ENCODE data around the gene SLC20A1.
"Not testable (repeated sequence)": the region's sequence is repeated elsewhere in the genome, so short reads cannot be mapped to it uniquely, and the experiment has no call there.

SLC20A1 gene, protein sequence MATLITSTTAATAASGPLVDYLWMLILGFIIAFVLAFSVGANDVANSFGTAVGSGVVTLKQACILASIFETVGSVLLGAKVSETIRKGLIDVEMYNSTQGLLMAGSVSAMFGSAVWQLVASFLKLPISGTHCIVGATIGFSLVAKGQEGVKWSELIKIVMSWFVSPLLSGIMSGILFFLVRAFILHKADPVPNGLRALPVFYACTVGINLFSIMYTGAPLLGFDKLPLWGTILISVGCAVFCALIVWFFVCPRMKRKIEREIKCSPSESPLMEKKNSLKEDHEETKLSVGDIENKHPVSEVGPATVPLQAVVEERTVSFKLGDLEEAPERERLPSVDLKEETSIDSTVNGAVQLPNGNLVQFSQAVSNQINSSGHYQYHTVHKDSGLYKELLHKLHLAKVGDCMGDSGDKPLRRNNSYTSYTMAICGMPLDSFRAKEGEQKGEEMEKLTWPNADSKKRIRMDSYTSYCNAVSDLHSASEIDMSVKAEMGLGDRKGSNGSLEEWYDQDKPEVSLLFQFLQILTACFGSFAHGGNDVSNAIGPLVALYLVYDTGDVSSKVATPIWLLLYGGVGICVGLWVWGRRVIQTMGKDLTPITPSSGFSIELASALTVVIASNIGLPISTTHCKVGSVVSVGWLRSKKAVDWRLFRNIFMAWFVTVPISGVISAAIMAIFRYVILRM

DNA sequence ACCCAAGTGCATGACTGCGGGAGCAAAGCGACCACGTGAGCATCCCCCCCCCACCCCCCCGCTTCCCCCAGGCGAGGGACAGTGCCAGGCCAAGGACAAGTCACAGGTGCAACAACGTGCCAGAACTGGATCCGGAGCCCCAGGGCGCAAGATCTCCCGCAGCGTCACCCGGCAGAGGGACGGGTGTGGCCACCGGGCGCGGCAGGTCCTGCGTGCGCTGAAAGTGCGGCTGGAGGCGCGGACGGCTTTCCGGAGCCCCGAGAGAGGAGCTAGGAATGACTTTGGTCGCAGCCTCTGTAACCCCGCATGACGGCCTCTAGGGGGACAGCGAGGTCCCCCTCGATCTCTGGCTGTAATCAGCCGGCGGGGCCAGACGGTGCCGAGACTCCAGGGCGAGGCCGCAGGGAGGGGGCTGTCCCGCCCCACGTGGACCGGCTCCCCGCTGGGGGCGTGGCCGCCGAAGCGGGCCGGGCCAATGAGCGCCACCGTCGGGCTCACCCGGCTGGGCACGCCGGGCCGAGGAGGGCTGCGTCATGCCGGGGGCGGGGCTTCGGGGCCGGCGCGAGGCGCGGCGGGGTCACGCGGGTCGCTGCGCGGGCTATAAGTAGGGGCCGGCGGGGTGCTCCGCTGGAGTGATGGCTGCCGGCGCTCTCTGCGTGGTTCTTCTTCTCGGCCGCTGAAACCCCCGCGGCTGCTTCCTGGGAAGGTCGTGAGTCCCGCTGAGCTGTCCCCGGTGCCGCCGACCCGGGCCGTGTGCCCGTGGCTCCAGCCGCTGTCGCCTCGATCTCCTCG is at the start of gene SLC20A1:
Gene SLC20A1, plus strand, starts transcription at position 630 of the 792 bp plus-strand sequence. CDS start 890 bp downstream, outside the sequence.
- peak; percentile 94 to 99 for DNase-seq (ENCODE audit: extremely low read depth in 1 of 2, low read depth in 1 of 2)

DNA sequence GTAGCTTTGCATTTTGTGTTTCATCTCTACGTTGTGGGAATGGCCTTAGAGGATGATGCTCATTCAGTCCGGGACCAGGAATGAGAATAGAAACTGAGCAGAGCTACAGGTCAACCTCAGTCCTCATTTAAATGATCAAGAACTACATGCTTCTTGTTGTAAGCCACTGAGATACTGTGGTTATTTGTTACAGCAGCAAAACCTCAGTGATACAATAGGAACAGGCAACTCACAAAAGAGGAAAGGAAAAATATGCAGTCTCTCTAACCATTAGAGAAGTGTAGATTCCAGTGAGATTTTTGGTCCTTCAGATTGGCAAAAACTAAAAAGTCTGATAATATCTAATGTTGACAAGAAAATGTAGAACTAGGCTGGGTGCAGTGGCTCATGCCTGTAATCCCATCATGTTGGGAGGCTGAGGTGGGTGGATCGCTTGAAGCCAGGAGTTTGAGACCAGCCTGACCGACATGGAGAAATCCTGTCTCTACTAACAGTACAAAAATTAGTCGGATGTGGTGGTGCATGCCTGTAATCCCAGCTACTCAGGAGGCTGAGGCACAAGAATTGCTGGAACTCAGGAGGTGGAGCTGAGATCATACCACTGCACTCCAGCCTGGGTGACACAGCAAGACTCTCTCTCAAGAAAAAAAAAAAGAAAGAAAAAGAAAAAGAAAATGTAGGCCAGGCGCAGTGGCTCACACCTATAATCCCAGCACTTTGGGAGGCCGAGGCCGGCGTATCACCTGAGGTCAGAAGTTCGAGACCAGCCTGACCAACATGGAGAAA is 48.0 kb upstream of the SLC20A1 start:
- DNase-seq (ENCODE audit: extremely low read depth in 1 of 2, low read depth in 1 of 2): no peak

DNA sequence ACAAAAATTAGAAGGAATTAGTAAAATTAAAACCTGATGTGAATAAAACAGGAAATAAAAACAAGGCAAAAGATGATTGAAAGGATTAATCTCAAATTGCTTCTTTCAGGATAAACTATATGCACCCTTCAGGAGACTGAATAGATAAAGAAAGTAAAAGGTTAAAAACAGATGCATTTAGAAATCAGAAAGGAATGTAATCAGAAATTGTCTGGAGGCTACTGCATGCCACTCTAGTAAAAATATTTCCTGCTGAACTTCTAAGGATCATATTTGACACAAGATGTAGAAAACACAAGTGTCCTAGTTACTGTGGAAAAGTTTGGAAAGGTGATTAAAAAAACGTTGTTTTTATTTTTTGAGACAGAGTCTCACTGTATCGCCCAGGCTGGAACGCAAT is 45.1 kb upstream of the SLC20A1 start:
- no peak for DNase-seq (ENCODE audit: extremely low read depth in 1 of 2, low read depth in 1 of 2)

DNA sequence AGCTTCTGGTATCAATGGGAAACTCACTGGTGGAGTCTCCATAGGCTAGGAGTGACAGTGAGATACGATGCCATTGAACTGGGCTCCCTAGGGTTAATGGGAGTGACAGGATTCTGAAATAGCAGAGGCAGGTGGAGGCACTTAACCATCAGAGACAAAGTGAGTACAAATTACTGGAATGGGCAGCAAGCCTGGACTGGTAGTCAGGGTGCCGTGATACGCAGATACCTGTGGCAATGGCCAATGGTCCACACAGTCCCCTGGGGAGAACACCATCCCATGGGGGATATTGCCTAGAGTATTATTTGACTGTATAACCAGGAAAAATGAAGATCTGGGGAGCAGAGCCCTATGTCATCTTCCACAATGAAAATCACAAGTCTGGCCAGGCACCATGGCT is 44.0 kb upstream of the SLC20A1 start:
- no peak for DNase-seq (ENCODE audit: extremely low read depth in 1 of 2, low read depth in 1 of 2)

DNA sequence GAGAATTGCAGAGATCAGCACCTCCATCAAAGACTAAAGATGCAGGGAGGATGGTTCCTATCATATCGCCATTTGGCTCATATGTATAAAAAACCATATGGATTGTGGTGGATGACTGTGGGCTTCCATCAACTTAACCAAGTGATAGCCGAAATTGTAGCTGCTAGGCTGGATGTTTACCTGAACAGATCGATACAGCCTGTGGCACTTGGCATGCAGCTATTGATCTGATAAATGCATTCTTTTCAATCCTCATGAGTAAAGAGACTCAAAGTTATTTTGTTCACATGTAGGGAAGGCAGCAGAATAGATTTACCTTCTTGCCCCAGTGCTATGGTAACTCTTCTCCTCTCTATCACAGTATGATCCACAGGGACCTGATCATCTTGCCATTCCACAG is 42.8 kb upstream of the SLC20A1 start:
- DNase-seq (ENCODE audit: extremely low read depth in 1 of 2, low read depth in 1 of 2): no peak

DNA sequence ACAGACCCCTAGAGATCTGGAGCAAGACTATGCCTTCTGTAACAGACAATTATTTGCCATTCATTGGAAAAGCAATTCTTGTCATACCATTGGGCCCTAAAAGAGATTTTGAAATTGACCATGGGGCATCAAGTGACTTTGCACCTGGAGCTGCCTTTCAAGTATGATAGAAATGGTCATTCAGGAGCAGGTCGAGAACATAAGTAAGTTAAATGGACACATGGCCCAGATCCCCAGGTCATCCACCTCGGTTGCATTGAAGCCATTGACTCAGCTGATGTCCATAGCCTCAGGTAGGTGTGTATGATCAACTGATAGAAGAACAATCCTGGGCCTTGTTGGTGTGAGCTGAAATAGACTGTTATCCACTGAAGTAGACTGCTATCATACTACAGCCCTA is 42.0 kb upstream of the SLC20A1 start:
- no peak for DNase-seq (ENCODE audit: extremely low read depth in 1 of 2, low read depth in 1 of 2)

DNA sequence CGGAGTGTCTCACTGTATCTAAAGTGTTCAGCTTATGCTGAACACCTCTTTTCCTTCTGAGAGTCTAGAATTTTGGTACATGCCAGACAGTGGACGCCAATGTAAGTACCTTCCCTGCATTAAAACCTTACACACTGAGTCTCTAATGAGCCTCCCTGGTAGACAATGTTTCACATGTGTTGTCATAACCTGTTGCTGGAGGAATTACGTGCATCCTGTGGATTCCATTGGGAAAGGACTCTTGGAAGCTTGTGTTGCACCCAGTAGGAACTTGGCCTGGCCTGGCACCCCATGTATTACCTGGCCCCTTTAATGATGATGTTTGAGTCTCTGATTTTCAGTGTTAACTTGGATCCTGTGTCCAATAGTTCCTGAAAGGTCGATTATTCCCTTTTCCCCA is 40.8 kb upstream of the SLC20A1 start:
- DNase-seq (ENCODE audit: extremely low read depth in 1 of 2, low read depth in 1 of 2): no peak

DNA sequence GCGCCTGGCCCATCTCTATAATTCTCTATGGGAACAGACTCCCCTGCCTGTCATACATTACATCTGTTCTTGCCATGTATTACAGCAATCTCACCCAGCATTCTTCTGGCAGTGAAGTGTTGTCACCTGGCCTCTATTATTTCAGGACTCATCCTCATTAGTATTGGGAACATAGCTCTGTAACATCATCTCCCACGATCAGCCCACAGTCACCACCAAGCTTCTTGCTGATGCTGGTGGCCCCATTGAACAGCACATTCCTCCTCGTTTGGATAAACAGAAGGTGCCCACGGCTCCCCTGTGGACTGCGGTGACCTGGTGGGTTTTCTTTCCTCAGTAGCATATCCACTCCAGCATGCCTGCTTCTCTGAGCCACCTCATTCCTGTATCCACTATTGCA is 39.8 kb upstream of the SLC20A1 start:
- DNase-seq (ENCODE audit: extremely low read depth in 1 of 2, low read depth in 1 of 2): no peak

DNA sequence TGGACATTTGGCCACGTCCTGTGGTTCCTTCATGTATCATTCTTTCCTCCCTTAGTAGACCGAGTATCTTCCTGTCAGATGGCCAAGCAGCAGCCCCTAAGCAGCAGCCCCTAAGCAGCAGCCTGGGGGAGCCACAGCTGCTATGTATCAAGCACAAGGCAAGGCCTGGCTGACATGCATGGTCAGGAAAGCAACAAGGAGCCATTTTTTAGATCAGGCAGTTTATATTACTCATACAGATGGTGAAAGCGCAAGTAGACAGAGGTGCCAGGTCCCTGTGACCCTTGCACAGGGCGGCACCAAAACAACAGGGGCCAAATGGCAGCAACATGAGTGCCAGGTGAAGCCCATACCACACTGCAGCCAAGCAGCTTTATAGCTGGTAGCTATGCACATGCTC is 39.2 kb upstream of the SLC20A1 start:
- no peak for DNase-seq (ENCODE audit: extremely low read depth in 1 of 2, low read depth in 1 of 2)

DNA sequence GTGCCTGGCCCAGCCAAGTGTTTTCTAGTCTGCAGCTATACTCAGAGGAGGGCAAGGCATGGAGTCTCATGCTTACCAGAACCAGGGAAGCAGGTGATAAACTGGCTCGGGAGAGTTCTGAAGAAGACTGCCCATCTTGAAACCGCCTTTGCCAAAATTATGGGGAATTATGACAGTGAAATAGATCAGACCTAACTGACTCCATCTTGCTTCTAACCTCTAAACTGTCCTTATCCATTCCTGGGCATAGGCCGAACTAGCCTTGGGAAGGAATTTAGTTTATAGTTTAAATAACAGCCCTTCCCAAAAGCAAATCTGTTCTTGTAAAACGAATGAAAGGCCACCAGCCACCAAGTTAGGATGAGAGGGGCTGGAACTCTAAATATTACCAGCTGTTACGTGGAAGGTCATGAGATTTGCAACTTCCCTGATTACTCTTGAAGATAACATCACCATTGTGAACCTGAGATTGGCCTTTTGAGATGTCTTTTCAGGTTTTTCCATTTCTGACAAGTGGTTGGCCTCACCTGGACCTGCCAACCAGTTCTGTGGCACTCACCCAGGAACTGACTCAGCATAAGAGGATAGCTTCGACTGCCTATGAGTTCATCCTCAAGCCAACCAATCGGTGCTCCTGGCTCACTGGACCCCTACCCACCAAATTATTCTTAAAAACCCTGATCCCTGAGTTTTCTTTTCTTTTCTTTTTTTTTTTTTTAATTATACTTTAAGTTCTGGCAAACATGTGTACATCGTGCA is 37.9 kb upstream of the SLC20A1 start:
- no peak for DNase-seq (ENCODE audit: extremely low read depth in 1 of 2, low read depth in 1 of 2)

DNA sequence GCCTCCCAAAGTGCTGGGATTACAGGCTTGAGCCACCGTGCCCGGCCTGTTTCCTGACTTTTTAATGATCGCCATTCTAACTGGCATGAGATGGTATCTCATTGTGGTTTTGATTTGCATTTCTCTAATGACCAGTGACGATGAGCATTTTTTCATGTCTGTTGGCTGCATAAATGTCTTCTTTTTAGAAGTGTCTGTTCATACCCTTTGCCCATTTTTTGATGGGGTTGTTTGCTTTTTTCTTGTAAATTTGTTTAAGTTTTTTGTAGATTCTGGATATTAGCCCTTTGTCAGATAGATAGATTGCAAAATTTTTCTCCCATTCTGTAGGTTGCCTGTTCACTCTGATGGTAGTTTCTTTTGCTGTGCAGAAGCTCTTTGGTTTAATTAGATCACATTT is 36.4 kb upstream of the SLC20A1 start:
- DNase-seq (ENCODE audit: extremely low read depth in 1 of 2, low read depth in 1 of 2): not testable (repeated sequence)

DNA sequence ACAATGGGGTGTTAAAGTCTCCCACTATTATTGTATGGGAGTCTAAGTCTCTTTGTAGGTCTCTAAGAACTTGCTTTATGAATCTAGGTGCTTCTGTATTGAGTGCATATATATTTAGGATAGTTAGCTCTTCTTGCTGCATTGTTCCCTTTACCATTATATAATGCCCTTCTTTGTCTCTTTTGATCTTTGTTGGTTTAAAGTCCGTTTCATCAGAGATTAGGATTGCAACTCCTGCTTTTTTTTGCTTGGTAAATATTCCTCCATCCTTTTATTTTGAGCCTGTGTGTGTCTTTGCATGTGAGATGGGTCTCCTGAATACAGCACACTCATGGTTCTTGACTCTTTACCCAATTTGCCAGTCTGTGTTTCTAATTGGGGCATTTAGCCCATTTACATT is 33.5 kb upstream of the SLC20A1 start:
- not testable (repeated sequence) for DNase-seq (ENCODE audit: extremely low read depth in 1 of 2, low read depth in 1 of 2)

DNA sequence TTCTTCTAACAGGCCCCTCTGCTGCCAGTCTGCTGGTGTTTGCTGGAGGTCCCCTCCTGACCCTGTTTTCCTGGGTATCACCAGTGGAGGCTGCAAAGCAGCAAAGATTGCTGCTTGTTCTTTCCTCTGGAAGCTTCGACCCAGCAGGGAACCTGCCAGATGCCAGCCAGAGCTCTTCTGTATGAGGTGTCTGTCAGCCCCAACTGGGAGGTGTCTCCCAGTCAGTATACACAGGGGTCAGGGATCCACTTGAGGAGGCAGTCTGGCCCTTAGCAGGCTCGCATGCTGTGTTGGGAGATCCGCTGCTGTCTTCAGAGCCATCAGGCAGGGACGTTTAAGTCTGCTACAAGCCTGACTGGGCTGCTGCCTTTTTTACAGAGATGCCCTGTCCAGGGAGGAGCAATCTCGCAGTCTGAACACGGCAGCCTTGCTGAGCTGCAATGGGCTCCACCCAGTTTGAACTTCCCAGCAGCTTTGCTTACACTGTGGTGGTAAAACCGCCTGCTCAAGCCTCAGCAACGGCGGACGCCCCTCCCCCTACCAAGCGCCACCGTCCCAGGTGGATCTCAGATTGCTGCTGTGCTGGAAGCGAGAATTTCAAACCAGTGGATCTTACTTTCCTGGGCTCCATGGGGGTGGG is 31.4 kb upstream of the SLC20A1 start:
- no peak for DNase-seq (ENCODE audit: extremely low read depth in 1 of 2, low read depth in 1 of 2)

DNA sequence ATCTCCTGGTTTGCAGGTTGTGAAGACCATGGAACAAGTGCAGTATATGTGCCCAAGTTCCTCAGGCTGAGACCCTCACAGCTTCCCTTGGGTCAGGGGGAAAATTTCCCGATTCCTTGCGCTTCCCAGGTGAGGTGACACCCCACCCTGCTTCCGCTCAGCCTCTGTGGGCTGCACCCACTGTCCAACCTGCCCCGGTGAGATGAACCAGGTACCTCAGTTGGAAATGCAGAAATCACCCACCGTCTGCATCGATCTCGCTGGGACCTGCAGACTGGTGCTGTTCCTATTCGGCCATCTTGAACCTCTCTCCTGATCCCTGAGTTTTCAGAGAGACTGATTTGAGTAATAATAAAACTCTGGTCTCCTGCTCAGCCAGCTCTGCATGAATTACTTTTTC is 30.7 kb upstream of the SLC20A1 start:
- DNase-seq (ENCODE audit: extremely low read depth in 1 of 2, low read depth in 1 of 2): no peak

DNA sequence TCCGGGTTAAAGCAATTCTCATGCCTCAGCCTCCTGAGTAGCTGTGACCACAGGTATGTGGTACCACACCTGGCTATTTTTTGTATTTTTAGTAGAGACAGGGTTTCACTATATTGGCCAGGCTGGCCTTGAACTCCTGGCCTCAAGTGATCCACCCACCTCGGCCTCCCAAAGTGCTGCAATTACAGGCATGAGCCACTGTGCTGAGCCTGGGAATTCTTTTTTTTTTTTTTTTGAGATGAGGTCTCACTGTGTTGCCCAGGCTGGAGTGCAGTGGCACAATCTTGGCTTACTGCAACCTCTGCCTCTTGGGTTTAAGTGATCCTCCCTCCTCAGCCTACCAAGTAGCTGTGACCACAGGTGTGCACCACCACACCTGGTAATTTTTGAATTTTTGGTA is 29.9 kb upstream of the SLC20A1 start:
- not testable (repeated sequence) for DNase-seq (ENCODE audit: extremely low read depth in 1 of 2, low read depth in 1 of 2)

DNA sequence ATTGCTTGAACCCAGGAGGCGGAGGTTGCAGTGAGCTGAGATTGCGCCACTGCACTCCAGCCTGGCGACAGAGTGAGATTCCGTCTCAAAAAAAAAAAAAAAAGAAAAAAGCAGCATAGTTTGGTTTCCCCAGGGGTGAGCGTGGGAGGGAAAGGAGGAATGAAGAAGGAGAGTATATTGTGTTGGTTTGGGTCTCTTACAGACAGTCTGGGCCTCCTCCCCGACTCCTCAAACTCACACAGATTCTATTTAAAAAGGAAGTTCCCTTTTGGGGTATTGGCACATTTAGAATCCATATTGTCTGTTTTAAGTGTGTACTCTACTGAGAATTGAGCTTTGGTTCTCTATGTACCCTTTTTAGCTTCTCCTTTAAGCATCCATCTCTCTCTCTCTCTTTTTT is 27.4 kb upstream of the SLC20A1 start:
- DNase-seq (ENCODE audit: extremely low read depth in 1 of 2, low read depth in 1 of 2): no peak

DNA sequence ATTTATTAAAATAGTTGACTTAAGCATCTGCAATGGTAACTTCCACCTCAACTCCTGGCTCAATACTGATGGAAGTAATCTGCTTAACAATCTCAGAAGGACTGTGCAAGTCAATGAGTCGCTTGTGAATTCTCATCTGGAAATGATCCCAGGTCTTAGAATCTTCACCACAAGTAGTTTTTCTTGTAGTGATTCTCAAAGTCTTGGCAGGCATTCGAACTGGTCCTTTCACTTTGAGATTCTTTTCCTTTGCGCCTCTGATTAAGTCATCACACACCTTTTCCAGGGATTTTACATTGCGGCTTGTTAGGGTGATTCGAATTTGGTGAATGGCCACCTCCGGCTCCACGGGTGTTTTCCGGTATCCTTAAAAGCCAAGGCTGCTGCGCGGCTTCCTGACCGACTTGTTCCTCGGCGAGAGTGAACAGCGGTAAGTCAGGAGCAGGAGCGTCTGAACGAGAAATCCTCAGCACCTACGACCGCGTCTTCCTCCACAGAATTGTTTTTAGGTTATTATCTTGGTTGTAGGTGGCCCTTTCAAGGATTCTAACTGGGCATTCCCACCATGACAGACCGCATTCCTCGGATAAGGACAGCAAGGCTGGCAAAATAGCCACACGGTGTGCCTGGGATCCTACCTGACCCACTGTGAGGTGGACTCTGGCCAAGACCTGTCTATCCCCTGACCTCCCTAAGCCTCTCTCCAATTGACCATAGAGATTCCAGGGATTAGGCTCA is 23.8 kb upstream of the SLC20A1 start:
- no peak for DNase-seq (ENCODE audit: extremely low read depth in 1 of 2, low read depth in 1 of 2)

DNA sequence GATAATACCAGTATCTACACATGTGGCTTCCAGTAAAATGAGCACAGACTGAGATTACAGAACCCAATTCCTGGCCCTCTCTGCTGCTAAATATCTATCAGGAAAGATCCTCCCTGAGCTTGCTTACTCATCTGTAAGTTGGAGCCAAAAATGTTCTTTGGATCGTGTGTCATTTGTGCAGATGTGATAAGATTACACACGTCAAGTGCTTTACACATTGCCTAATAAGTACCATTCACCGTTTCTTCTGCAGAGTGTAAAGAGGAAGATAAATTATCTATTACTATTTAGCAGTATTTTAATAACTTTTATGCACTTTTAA is 23.2 kb upstream of the SLC20A1 start:
- DNase-seq (ENCODE audit: extremely low read depth in 1 of 2, low read depth in 1 of 2): no peak

Data from activated CD8-positive, alpha-beta memory T cell treated with anti-CD3 and anti-CD28 coated beads for 1 hour (primary cell).